Stomach (tissue), 4 donors: Measurements from ENCODE around the gene MGST3.

ENCODE experiments used
- CTCF ChIP-seq, 7 experiments: fragments of 450-650 bp in 4 of 7; fragments of 200-600 bp in 3 of 7; sonication (generic) in 3 of 7; IDR thresholded peaks; one replicate each; pipeline ENCODE4 v1.5.1; 2016 to 2019; ENCODE audit warnings: antibody characterized with exemption in 7 of 7, control low read depth in 2 of 7, mild to moderate bottlenecking in 1 of 7
- POLR2A ChIP-seq, 4 donors: fragments of 450-650 bp; IDR thresholded peaks; one replicate each; pipeline ENCODE4 v1.6.1; 2016; ENCODE audit warnings: antibody characterized with exemption in 4 of 4, control low read depth in 2 of 4, mild to moderate bottlenecking in 1 of 4, moderate library complexity in 1 of 4
- POLR2AphosphoS5 ChIP-seq, 3 donors: sonication (generic); formaldehyde crosslinking; IDR thresholded peaks; one replicate each; pipeline ENCODE4 v1.6.1; 2016; ENCODE audit warnings: antibody characterized with exemption in 3 of 3

DNA sequence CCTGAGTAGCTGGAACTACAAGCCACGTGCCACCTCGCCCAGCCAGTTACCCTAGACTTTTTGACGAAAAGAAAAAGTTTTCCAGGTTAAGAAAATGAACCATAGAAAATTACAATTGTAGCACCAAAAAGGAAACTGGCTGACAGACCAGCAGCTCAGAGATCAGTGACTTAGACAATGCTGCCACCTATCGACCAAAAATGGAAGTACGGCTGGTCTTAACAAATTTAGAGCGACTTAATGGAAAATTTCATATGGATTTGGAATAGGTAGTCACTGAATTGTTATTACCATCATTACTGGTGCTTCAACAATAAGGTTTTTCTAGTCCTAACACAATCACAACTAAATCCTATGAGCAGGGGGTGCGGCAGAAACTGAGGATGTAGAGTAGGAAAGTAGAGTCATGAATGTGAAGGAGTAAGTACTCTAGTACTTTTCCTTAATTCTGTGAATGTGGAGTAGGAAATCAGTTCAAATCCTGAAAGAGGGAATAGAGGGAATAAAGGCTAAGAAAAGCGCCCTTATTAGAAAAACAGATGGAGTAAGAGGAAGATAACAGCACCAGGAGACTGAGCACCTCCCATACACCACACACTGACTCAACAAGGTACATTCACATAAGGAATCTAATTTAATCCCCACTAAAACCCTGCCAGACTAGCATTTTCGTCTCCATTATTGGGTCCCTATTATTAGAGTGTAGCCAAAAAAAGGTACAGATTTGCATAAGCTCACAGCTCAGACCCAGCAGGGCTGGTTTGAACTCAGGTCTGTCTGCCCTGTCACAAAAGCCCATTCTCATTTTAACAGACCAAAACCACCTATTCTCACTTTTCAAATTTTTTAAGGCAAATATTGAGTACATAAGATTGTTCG is 37.9 kb upstream of the MGST3 start:
- TF ChIP-seq POLR2AphosphoS5 (IDR thresholded peaks at IDR 0.05) (no peak), CTCF (IDR thresholded peaks at IDR 0.05) (peak in 6 of 7 experiments; percentile 82 to 96 (median 94)), POLR2A (IDR thresholded peaks at IDR 0.05) (no peak)
